Measurements from ENCODE around the gene TNIK. TPM values are rescaled to one million over a fixed set of nuclear protein-coding genes. Genes with fewer than 3 reads are reported as not detected.
A peak's percentile ranks its signal among the peaks of the same experiment; 100 is the strongest.
"Not testable (repeated sequence)": the region's sequence is repeated elsewhere in the genome, so short reads cannot be mapped to it uniquely, and the experiment has no call there.

TNIK gene
- total and polyA plus RNA-seq, 5 donors, result 8.1 to 27.4 (median 21.6) TPM

- Histone ChIP-seq H3K4me1 (ENCODE audit: control insufficient read depth, insufficient read depth, low read length) (no peaks in the 10 kb centered on the region), H3K9me3 (ENCODE audit: control insufficient read depth, low read length) (no peaks in the 10 kb centered on the region), H3K27ac (ENCODE audit: low read length) (no peak overlapping the region), H3K27me3 (ENCODE audit: control insufficient read depth, insufficient read depth) (no peaks in the 10 kb centered on the region), H3K4me3 (ENCODE audit: low read length) (no peak overlapping the region)
- intact Hi-C loops (cut with DNase I), result no loop called here
- DNase-seq (no peak), ATAC-seq (no peak)
- 92% methylated on average over 2 of the region's 2 CpGs for WGBS
These were observed 152.2 kb downstream of the TNIK start for GRCh38 chr3:171307988-171308387.

GRCh38 chr3:171307046-171307585, 153.1 kb downstream of the TNIK start:
- 45% methylated on average over 4 of the region's 4 CpGs for WGBS
- Histone ChIP-seq H3K4me3 (ENCODE audit: low read length) (no peak overlapping the region), H3K27me3 (ENCODE audit: control insufficient read depth, insufficient read depth) (no peaks in the 10 kb centered on the region), H3K27ac (ENCODE audit: low read length) (peak overlapping the region; percentile 72), H3K9me3 (ENCODE audit: control insufficient read depth, low read length) (no peaks in the 10 kb centered on the region), H3K4me1 (ENCODE audit: control insufficient read depth, insufficient read depth, low read length) (no peaks in the 10 kb centered on the region)
- intact Hi-C loops (cut with DNase I), result no loop called here
- ATAC-seq (no peak), DNase-seq (no peak)

- Histone ChIP-seq H3K9me3 (ENCODE audit: control insufficient read depth, low read length) (no peaks in the 10 kb centered on the region), H3K4me1 (ENCODE audit: control insufficient read depth, insufficient read depth, low read length) (no peaks in the 10 kb centered on the region), H3K4me3 (ENCODE audit: low read length) (no peak overlapping the region), H3K27ac (ENCODE audit: low read length) (peak overlapping the region; percentile 88), H3K27me3 (ENCODE audit: control insufficient read depth, insufficient read depth) (no peaks in the 10 kb centered on the region)
- peak; percentile 70 to 89 (median 81) for DNase-seq
- 14% methylated on average over 6 of the region's 6 CpGs for WGBS
- peak; percentile 85 to 95 for ATAC-seq
- intact Hi-C loops (cut with DNase I), result no loop called here
These were observed 153.6 kb downstream of the TNIK start for GRCh38 chr3:171306631-171307030.

- H3K4me1 ChIP-seq (ENCODE audit: control insufficient read depth, insufficient read depth, low read length); H3K4me3 ChIP-seq (ENCODE audit: low read length); DNase-seq; H3K27me3 ChIP-seq (ENCODE audit: control insufficient read depth, insufficient read depth); H3K27ac ChIP-seq (ENCODE audit: low read length); H3K9me3 ChIP-seq (ENCODE audit: control insufficient read depth, low read length); intact Hi-C loops (cut with DNase I); ATAC-seq: not testable (repeated sequence)
- 83% methylated on average over 3 of the region's 3 CpGs for WGBS
These were observed 154.4 kb downstream of the TNIK start for GRCh38 chr3:171305823-171306222.

- intact Hi-C loops (cut with DNase I); H3K27me3 ChIP-seq (ENCODE audit: control insufficient read depth, insufficient read depth); H3K9me3 ChIP-seq (ENCODE audit: control insufficient read depth, low read length); H3K4me3 ChIP-seq (ENCODE audit: low read length); H3K27ac ChIP-seq (ENCODE audit: low read length); ATAC-seq; H3K4me1 ChIP-seq (ENCODE audit: control insufficient read depth, insufficient read depth, low read length); DNase-seq: not testable (repeated sequence)
- WGBS, result 93% methylated on average over 4 of the region's 4 CpGs
These were observed 155.7 kb downstream of the TNIK start for GRCh38 chr3:171304498-171304897.

GRCh38 chr3:171304017-171304416, 156.2 kb downstream of the TNIK start:
- ATAC-seq; H3K4me3 ChIP-seq (ENCODE audit: low read length); H3K27me3 ChIP-seq (ENCODE audit: control insufficient read depth, insufficient read depth); H3K4me1 ChIP-seq (ENCODE audit: control insufficient read depth, insufficient read depth, low read length); H3K9me3 ChIP-seq (ENCODE audit: control insufficient read depth, low read length); DNase-seq; H3K27ac ChIP-seq (ENCODE audit: low read length); intact Hi-C loops (cut with DNase I): not testable (repeated sequence)
- 95% methylated on average over 1 of the region's 1 CpG for WGBS

- Histone ChIP-seq H3K4me1 (ENCODE audit: control insufficient read depth, insufficient read depth, low read length) (no peaks in the 10 kb centered on the region), H3K4me3 (ENCODE audit: low read length) (no peak overlapping the region), H3K9me3 (ENCODE audit: control insufficient read depth, low read length) (no peaks in the 10 kb centered on the region), H3K27ac (ENCODE audit: low read length) (no peak overlapping the region), H3K27me3 (ENCODE audit: control insufficient read depth, insufficient read depth) (no peaks in the 10 kb centered on the region)
- WGBS, result 95% methylated on average over 1 of the region's 1 CpG
- DNase-seq (no peak), ATAC-seq (peak in 1 of 2 donors; percentile 36)
- intact Hi-C loops (cut with DNase I), result no loop called here
These were observed 158.2 kb downstream of the TNIK start for GRCh38 chr3:171301998-171302397.

- no peak for DNase-seq
- Histone ChIP-seq H3K27ac (ENCODE audit: low read length) (no peak overlapping the region), H3K9me3 (ENCODE audit: control insufficient read depth, low read length) (no peaks in the 10 kb centered on the region), H3K4me3 (ENCODE audit: low read length) (no peak overlapping the region), H3K4me1 (ENCODE audit: control insufficient read depth, insufficient read depth, low read length) (no peaks in the 10 kb centered on the region), H3K27me3 (ENCODE audit: control insufficient read depth, insufficient read depth) (no peaks in the 10 kb centered on the region)
- intact Hi-C loops (cut with DNase I), result no loop called here
- 97% methylated on average over 1 of the region's 1 CpG for WGBS
- no peak for ATAC-seq
These were observed 159.2 kb downstream of the TNIK start for GRCh38 chr3:171301002-171301401.

- Histone ChIP-seq H3K27me3 (ENCODE audit: control insufficient read depth, insufficient read depth) (no peaks in the 10 kb centered on the region), H3K4me3 (ENCODE audit: low read length) (no peak overlapping the region), H3K9me3 (ENCODE audit: control insufficient read depth, low read length) (no peaks in the 10 kb centered on the region), H3K27ac (ENCODE audit: low read length) (no peak overlapping the region), H3K4me1 (ENCODE audit: control insufficient read depth, insufficient read depth, low read length) (no peaks in the 10 kb centered on the region)
- ATAC-seq (no peak), DNase-seq (no peak)
- 51% methylated on average over 1 of the region's 1 CpG for WGBS
- intact Hi-C loops (cut with DNase I), result no loop called here
These were observed 162.3 kb downstream of the TNIK start for GRCh38 chr3:171297951-171298350.

- Histone ChIP-seq H3K27me3 (ENCODE audit: control insufficient read depth, insufficient read depth) (no peaks in the 10 kb centered on the region), H3K4me3 (ENCODE audit: low read length) (no peak overlapping the region), H3K4me1 (ENCODE audit: control insufficient read depth, insufficient read depth, low read length) (no peaks in the 10 kb centered on the region), H3K9me3 (ENCODE audit: control insufficient read depth, low read length) (no peaks in the 10 kb centered on the region), H3K27ac (ENCODE audit: low read length) (peak overlapping the region; percentile 51)
- DNase-seq (no peak), ATAC-seq (no peak)
- intact Hi-C loops (cut with DNase I), result no loop called here
- 39% methylated on average over 2 of the region's 2 CpGs for WGBS
These were observed 163.0 kb downstream of the TNIK start for GRCh38 chr3:171297207-171297606.

GRCh38 chr3:171295484-171296373, 164.5 kb downstream of the TNIK start:
- Histone ChIP-seq H3K4me1 (ENCODE audit: control insufficient read depth, insufficient read depth, low read length) (no peaks in the 10 kb centered on the region), H3K27ac (ENCODE audit: low read length) (peak overlapping the region; percentile 94), H3K4me3 (ENCODE audit: low read length) (no peak overlapping the region), H3K27me3 (ENCODE audit: control insufficient read depth, insufficient read depth) (no peaks in the 10 kb centered on the region), H3K9me3 (ENCODE audit: control insufficient read depth, low read length) (no peaks in the 10 kb centered on the region)
- ATAC-seq (peak; percentile 83 to 85), DNase-seq (no peak)
- 39% methylated on average over 5 of the region's 5 CpGs for WGBS
- intact Hi-C loops (cut with DNase I), result no loop called here
